Femur (tissue), 1 donor: ENCODE data around the gene IFT22.
"Not testable (repeated sequence)": the region's sequence is repeated elsewhere in the genome, so short reads cannot be mapped to it uniquely, and the experiment has no call there.

Experiments used
- DNase-seq: peaks from one replicate; pipeline ENCODE4 v3.0.0-alpha.2; 2017

IFT22 gene

DNA sequence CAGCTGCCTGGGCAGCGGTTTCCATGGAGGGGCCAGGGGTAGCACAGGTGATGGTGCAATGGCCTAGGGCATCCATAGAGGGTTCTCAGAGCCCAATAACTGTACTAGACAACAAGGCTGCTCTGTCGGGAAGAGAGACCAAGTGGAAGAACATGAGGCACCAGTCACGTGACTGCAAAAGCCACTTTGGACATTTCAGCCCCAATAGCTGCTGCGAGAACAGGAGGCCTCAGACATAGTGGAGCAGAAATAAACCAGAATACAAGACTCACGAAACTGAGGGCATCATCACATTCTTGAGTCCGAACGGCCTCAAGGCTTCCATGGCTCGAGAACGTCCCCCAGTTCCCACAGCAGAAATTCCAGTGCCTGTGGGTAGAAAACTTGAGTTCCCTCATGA lies 44.5 kb downstream of the IFT22 start:
- DNase-seq: no peak

GRCh38 chr7:101273206-101273605 lies 48.4 kb downstream of the IFT22 start:
- no peak for DNase-seq

DNA sequence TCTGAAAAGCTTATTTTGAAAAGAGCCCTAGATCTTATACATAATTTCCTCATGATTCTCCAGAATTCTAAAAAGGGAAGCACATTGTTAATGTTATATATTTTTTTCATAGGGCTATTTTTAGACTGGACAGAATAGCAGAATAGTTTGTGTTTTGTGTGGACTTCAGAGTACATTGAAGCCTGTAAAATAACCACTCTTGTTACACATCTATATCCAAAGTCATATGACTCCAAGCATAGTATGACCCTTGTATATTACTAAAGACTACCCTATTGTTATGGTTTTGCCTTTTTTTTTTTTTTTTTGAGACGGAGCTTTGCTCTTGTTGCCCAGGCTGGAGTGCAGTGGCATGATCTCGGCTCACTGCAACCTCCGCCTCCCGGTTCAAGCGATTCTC lies 50.6 kb downstream of the IFT22 start:
- no peak for DNase-seq

GRCh38 chr7:101269664-101270063 lies 51.9 kb downstream of the IFT22 start:
- DNase-seq: no peak

GRCh38 chr7:101265622-101266516 lies 55.7 kb downstream of the IFT22 start:
- no peak for DNase-seq

DNA sequence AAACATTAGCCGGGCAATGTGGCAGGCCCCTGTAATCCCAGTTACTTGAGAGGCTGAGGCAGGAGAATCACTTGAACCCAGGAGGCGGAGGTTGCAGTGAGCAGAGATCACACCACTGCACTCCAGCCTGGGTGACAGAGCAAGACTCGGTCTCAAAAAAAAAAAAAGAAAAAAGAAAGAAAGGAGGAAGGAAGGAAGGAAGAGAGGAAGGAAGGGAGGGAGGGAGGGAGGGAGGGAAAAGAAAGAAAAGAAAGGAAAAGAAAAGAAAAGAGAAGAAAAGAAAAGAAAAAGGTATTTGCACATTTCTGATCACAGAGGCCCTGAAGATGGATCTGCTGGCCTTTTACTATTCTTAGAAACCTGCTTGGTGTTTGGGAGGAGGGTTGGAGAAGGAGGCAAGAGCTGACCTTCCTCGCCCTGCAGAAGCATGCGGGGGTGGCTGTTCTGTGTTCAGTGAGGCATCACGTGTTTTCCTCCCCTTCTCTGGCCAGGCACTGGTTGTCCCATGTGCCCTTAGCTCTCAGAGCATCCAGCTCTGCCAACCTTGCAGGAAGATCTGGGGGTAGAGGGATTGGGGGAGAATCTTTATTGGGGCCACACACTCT lies 57.4 kb downstream of the IFT22 start:
- not testable (repeated sequence) for DNase-seq
